Stimulated activated CD8-positive, alpha-beta memory T cell treated with anti-CD3 and anti-CD28 coated beads, Interleukin-15, amount 100 ng/mL, for 48 hours (primary cell): ENCODE results near the gene MAGEA2B.
"Not testable (repeated sequence)": the region's sequence is repeated elsewhere in the genome, so short reads cannot be mapped to it uniquely, and the experiment has no call there.

Experiments
- DNase-seq, 2 donors: peaks; one replicate each; pipeline ENCODE4 v3.0.0-alpha.2; 2020; ENCODE audit warnings: low read depth in 2 of 2

MAGEA2B gene

GRCh38 chrX:152713815-152714787 is at the start of gene MAGEA2B:
Gene MAGEA2B (plus strand): TSS chrX:152714628. CDS start chrX:152717107, 2,479 bp downstream.
- DNase-seq, result not testable (repeated sequence)

DNA sequence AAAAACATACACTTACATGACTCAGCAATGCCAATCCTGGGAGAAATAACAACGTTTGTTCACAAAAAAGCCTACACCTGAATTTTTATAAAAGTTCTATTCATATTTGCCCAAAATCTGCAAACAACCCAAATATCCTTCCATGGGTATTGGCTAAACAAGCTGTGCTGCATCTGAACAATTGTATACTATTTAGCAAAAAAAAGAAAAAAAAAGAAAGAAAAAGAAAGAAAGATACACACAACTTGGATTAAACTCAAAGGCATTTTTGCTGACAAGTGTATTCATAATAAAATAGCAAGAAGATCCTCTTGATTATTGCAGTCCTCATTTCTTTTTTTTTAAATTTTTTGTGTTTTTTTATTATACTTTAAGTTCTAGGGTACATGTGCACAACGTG is 40.3 kb upstream of the MAGEA2B start:
- no peak for DNase-seq

DNA sequence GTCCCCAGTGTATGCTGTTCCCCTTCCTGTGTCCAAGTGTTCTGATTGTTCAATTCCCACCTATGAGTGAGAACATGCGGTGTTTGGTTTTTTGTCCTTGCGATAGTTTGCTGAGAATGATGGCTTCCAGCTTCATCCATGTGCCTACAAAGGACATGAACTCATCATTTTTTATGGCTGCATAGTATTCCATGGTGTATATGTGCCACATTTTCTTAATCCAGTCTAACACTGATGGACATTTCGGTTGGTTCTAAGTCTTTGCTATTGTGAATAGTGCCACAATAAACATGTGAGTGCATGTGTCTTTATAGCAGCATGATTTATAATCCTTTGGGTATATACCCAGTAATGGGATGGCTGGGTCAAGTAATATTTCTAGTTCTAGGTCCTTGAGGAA is 39.8 kb upstream of the MAGEA2B start:
- DNase-seq, result not testable (repeated sequence)

DNA sequence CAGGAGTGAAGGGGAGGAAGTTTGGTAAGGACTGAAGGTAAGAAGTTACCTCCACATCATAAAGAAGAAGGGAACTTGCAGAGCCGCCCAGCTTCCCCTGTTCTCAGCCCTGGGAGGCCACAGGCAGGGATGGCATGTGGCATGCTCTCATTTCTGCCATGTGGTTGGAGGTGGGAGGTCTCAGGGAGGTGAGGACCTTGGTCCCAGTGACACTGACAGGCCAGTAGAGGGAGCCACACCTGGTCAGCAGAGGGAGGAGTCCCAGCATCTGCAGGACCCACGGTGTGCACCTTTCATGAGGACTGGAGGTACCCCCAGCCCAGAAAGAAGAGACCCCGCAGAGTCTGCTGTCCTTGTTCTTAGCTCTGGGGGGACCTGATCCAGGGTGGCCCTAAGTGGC is 33.4 kb upstream of the MAGEA2B start:
- DNase-seq, result not testable (repeated sequence)

DNA sequence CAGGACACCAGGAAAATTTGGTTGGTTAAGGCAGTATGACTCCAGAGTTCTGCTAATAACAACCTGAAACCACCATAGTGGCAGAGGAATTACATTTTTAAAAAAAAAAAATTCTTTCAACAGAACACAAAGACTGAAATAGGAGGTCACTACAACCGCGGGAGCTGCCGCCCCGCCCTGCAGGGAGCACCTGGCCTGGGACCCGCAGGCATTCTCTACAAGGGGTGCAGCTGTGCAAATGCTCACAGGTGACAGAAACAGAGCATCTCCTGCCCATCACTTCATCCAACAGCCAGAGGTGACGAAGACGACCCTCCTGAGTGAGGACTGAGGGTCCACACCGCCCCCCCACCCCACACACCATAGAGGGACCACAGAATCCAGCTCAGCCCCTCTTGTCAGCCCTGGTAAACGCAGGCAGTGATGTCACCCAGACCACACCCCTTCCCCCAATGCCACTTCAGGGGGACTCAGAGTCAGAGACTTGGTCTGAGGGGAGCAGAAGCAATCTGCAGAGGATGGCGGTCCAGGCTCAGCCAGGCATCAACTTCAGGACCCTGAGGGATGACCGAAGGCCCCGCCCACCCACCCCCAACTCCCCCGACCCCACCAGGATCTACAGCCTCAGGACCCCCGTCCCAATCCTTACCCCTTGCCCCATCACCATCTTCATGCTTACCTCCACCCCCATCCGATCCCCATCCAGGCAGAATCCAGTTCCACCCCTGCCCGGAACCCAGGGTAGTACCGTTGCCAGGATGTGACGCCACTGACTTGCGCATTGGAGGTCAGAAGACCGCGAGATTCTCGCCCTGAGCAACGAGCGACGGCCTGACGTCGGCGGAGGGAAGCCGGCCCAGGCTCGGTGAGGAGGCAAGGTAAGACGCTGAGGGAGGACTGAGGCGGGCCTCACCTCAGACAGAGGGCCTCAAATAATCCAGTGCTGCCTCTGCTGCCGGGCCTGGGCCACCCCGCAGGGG is 16.2 kb upstream of the MAGEA2B start, which contains the start of gene MAGEA3:
MAGEA3 (plus strand) TSS at position 843 of the 980 bp plus-strand sequence. CDS start 2,039 bp downstream, outside the sequence.
- not testable (repeated sequence) for DNase-seq

DNA sequence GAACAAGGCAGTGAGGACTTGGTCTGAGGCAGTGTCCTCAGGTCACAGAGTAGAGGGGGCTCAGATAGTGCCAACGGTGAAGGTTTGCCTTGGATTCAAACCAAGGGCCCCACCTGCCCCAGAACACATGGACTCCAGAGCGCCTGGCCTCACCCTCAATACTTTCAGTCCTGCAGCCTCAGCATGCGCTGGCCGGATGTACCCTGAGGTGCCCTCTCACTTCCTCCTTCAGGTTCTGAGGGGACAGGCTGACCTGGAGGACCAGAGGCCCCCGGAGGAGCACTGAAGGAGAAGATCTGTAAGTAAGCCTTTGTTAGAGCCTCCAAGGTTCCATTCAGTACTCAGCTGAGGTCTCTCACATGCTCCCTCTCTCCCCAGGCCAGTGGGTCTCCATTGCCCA is 14.0 kb upstream of the MAGEA2B start:
- DNase-seq, result not testable (repeated sequence)

GRCh38 chrX:152706500-152706899 is 7.9 kb upstream of the MAGEA2B start:
- not testable (repeated sequence) for DNase-seq

DNA sequence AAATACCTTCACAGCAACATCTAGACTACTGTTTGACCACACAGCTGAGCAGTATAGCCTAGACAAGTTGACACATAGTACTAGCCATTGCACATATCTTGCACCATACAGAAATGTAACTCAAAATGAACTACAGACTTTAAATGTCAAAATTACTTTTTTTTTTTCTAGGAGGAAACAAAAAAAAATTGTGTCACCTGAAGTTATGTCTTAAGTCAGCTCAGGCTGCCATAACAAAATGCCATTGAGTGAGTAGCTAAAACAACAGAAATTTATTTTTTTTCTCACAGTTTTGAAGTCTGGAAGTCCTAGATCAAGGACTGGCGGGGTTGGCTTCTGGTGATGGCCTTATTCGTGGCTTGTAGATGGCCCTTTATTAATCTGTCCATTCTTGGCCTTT is 5.3 kb upstream of the MAGEA2B start, which contains the start of gene CSAG2:
CSAG2 (minus strand) TSS at position 101 of the 400 bp plus-strand sequence. CDS start 161 bp downstream, outside the sequence.
- not testable (repeated sequence) for DNase-seq

DNA sequence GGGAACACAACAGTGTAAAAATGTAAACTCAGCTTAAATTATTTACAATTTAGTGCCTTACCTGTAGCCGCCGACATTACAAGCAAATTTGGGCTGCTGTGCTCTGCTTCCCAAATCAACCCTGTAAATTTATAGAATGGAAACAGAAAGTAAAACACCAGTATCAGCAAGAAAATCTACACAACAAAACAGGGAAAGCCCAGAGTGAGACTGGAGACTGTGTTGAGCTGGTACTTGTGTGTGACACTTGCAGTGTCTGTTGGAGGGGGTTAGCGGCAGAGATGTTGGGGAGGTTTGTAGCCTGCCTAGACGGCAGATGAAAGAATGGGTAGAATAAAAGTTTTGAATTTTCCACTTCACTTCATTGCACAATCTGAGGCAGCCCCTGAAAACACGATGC is 1.2 kb upstream of the MAGEA2B start:
- DNase-seq, result not testable (repeated sequence)

DNA sequence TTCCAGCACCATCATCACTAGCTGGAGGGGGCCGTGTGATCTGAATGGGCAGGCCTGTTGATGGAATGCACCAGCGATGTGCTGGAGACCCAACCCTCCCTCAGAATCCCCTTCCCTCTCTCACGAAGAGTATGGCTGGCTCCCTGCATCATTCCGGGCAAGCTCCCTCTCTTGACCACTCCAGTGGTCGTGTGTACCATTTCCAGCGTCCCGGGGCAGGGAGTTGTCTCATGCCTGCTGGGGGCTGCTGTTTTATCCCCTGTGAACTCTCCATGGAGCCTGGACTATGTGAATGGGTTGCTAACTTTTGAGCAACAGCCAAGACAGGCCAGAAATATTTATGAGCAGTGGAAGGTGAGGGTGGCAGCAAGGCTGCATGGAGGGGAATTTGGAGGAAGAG is 11.0 kb downstream of the MAGEA2B start:
- DNase-seq, result no peak

DNA sequence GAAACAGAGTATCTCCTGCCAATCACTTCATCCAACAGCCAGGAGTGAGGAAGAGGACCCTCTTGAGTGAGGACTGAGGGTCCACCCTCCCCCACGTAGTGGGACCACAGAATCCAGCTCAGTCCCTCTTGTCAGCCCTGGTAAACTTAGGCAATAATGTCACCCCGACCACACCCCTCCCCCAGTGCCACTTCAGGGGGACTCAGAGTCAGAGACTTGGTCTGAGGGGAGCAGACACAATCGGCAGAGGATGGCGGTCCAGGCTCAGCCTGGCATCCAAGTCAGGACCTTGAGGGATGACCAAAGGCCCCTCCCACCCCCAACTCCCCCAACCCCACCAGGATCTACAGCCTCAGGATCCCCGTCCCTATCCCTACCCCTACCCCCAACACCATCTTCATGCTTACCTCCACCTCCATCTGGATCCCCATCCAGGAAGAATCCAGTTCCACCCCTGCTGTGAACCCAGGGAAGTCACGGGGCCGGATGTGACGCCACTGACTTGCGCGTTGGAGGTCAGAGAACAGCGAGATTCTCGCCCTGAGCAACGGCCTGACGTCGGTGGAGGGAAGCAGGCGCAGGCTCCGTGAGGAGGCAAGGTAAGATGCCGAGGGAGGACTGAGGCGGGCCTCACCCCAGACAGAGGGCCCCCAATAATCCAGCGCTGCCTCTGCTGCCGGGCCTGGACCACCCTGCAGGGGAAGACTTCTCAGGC is 19.0 kb downstream of the MAGEA2B start, which contains the start of the genes CSAG1 and MAGEA12:
CSAG1 (minus strand) TSS at position 461 of the 715 bp plus-strand sequence. CDS start 1,261 bp downstream, outside the sequence.
MAGEA12 (plus strand) TSS at position 497 of the 715 bp plus-strand sequence. CDS start 2,405 bp downstream, outside the sequence.
- no peak for DNase-seq

DNA sequence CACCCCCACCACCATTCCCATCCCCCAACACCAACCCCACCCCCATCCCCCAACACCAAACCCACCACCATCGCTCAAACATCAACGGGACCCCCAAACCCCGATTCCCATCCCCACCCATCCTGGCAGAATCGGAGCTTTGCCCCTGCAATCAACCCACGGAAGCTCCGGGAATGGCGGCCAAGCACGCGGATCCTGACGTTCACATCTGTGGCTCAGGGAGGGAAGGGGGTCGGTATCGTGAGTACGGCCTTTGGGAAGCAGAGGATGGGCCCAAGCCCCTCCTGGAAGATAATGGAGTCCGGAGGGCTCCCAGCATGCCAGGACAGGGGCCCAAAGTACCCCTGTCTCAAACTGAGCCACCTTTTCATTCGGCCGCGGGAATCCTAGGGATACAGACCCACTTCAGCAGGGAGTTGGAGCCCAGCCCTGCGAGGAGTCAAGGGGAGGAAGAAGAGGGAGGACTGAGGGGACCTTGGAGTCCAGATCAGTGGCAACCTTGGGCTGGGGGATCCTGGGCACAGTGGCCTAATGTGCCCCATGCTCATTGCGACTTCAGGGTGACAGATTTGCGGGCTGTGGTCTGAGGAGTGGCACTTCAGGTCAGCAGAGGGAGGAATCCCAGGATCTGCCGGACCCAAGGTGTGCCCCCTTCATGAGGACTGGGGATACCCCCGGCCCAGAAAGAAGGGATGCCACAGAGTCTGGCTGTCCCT is 19.9 kb downstream of the MAGEA2B start:
- not testable (repeated sequence) for DNase-seq

GRCh38 chrX:152735101-152735500 is 20.7 kb downstream of the MAGEA2B start:
- no peak for DNase-seq

DNA sequence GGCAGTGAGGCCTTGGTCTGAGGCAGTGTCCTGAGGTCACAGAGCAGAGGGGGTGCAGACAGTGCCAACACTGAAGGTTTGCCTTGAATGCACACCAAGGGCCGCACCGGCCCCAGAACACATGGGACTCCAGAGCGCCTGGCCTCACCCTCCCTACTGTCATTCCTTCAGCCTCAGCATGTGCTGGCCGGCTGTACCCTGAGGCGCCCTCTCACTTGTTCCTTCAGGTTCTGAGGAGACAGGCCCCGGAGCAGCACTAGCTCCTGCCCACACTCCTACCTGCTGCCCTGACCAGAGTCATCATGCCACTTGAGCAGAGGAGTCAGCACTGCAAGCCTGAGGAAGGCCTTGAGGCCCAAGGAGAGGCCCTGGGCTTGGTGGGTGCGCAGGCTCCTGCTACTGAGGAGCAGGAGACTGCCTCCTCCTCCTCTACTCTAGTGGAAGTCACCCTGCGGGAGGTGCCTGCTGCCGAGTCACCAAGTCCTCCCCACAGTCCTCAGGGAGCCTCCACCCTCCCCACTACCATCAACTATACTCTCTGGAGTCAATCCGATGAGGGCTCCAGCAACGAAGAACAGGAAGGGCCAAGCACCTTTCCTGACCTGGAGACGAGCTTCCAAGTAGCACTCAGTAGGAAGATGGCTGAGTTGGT is 21.6 kb downstream of the MAGEA2B start:
- DNase-seq, result no peak

DNA sequence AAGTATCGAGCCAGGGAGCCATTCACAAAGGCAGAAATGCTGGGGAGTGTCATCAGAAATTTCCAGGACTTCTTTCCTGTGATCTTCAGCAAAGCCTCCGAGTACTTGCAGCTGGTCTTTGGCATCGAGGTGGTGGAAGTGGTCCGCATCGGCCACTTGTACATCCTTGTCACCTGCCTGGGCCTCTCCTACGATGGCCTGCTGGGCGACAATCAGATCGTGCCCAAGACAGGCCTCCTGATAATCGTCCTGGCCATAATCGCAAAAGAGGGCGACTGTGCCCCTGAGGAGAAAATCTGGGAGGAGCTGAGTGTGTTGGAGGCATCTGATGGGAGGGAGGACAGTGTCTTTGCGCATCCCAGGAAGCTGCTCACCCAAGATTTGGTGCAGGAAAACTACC is 22.1 kb downstream of the MAGEA2B start:
- DNase-seq, result not testable (repeated sequence)

- DNase-seq, result no peak
These were observed 24.1 kb downstream of the MAGEA2B start for GRCh38 chrX:152738560-152738959.

GRCh38 chrX:152753686-152754650 is 39.5 kb downstream of the MAGEA2B start, which contains the start of gene MAGEA2:
Gene MAGEA2 (minus strand): TSS chrX:152753842. CDS start chrX:152751363, 2,479 bp downstream.
- DNase-seq, result not testable (repeated sequence)

DNA sequence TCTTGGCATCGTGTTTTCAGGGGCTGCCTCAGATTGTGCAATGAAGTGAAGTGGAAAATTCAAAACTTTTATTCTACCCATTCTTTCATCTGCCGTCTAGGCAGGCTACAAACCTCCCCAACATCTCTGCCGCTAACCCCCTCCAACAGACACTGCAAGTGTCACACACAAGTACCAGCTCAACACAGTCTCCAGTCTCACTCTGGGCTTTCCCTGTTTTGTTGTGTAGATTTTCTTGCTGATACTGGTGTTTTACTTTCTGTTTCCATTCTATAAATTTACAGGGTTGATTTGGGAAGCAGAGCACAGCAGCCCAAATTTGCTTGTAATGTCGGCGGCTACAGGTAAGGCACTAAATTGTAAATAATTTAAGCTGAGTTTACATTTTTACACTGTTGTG is 40.4 kb downstream of the MAGEA2B start:
- not testable (repeated sequence) for DNase-seq
